CD4-positive, CD25-positive, alpha-beta regulatory T cell (primary cell): Measurements from ENCODE around the gene TDRD12. TPM values are rescaled to one million over a fixed set of nuclear protein-coding genes. Genes with fewer than 3 reads are reported as not detected.
"Not testable (repeated sequence)": the region's sequence is repeated elsewhere in the genome, so short reads cannot be mapped to it uniquely, and the experiment has no call there.

Experiments used
- ATAC-seq, 2 donors: fragments of 150-1000 bp; cut with Tn5 transposase; one replicate each; pipeline ENCODE4 v1.10.0; 2021; ENCODE audit warnings: low read depth in 2 of 2, moderate number of reproducible peaks in 2 of 2, moderate library complexity in 1 of 2
- DNase-seq, 3 donors: peaks; one replicate each; pipeline versions ENCODE4 v3.0.0 to v3.0.0-alpha.2; 2012 to 2022; ENCODE audit warnings: mixed read lengths in 1 of 3
- H3K27ac ChIP-seq: one replicate; pipeline ENCODE4 v1.7.0; 2013; ENCODE audit warnings: mild to moderate bottlenecking, low read length; ENCODE audit not compliant: insufficient read depth, poor library complexity, severe bottlenecking
- H3K27me3 ChIP-seq: one replicate; pipeline ENCODE4 v1.7.0; 2013; ENCODE audit warnings: low read length; ENCODE audit not compliant: control insufficient read depth, insufficient read depth
- H3K36me3 ChIP-seq: one replicate; pipeline ENCODE4 v1.7.0; 2013; ENCODE audit warnings: mild to moderate bottlenecking, low read length, moderate library complexity; ENCODE audit not compliant: control insufficient read depth, insufficient read depth
- H3K4me1 ChIP-seq: 2 replicates; pipeline ENCODE4 v1.7.0; 2013; ENCODE audit warnings: mild to moderate bottlenecking, low read length; ENCODE audit not compliant: insufficient read depth, control insufficient read depth, poor library complexity, severe bottlenecking
- H3K4me3 ChIP-seq: one replicate; pipeline ENCODE4 v1.7.0; 2013; ENCODE audit warnings: low read depth, mild to moderate bottlenecking, low read length, moderate library complexity
- H3K9me3 ChIP-seq, 2 experiments: 1 replicate in 1 of 2; 2 replicates in 1 of 2; pipeline ENCODE4 v1.7.0; 2013; ENCODE audit warnings: low read length in 2 of 2, mild to moderate bottlenecking in 1 of 2, moderate library complexity in 1 of 2; ENCODE audit not compliant: control insufficient read depth in 2 of 2
- H3K27ac Mint-ChIP-seq, 3 donors: one replicate each; pipeline ENCODE4 v1.8.0; 2020 to 2022; ENCODE audit warnings: mild to moderate bottlenecking in 3 of 3, mixed read lengths in 3 of 3, moderate library complexity in 2 of 3
- H3K27me3 Mint-ChIP-seq: one replicate; pipeline ENCODE4 v1.8.0; 2022; ENCODE audit warnings: mild to moderate bottlenecking, mixed read lengths
- H3K36me3 Mint-ChIP-seq: one replicate; pipeline ENCODE4 v1.8.0; 2020; ENCODE audit warnings: mixed read lengths
- H3K4me1 Mint-ChIP-seq, 4 donors: one replicate each; pipeline ENCODE4 v1.8.0; 2020 to 2022; ENCODE audit warnings: mixed read lengths in 4 of 4, mild to moderate bottlenecking in 1 of 4
- H3K4me3 Mint-ChIP-seq, 4 donors: one replicate each; pipeline ENCODE4 v1.8.0; 2020 to 2022; ENCODE audit warnings: mild to moderate bottlenecking in 4 of 4, mixed read lengths in 4 of 4, moderate library complexity in 3 of 4
- H3K9me3 Mint-ChIP-seq, 7 donors: one replicate each; pipeline ENCODE4 v1.8.0; 2020 to 2022; ENCODE audit warnings: mixed read lengths in 7 of 7, mild to moderate bottlenecking in 3 of 7, moderate library complexity in 2 of 7
- polyA plus RNA-seq, 4 donors: library from polyadenylated mRNA; unstranded; fragments of 300-500 nt; fragmentation: Illumina TruSeq; gene quantifications; one replicate each; pipeline ENCODE4 v1.2.3, GENCODE V29; 2021
- total RNA-seq: library from RNA; stranded (reverse); gene quantifications from one replicate; pipeline ENCODE4 v1.2.3, GENCODE V29; 2022

The TDRD12 gene
- total and polyA plus RNA-seq, 5 donors from 2014 or later: 0.35 to 1.00 (median 0.45) TPM; not detected in 1

GRCh38 chr19:32687681-32688080 is 31.9 kb upstream of the TDRD12 start:
- Histone ChIP-seq H3K4me3 (no peak overlapping the region), H3K4me1 (peaks cover 12% of the 10 kb centered on the region), H3K27ac (no peak overlapping the region), H3K36me3 (no peaks in the 10 kb centered on the region), H3K9me3 (no peaks in the 10 kb centered on the region), H3K27me3 (no peaks in the 10 kb centered on the region)
- no peak for ATAC-seq
- Mint-ChIP-seq H3K4me3 (no peak overlapping the region), H3K4me1 (peaks cover 1 to 17% (median 12%) of the 10 kb centered on the region in 4 donors), H3K36me3 (no peaks in the 10 kb centered on the region), H3K9me3 (no peaks in the 10 kb centered on the region), H3K27me3 (peaks cover 6% of the 10 kb centered on the region), H3K27ac (no peak overlapping the region)
- no peak for DNase-seq

- Histone ChIP-seq H3K27ac (no peak overlapping the region), H3K9me3 (no peaks in the 10 kb centered on the region), H3K4me3 (no peak overlapping the region), H3K36me3 (no peaks in the 10 kb centered on the region), H3K4me1 (peaks cover 19% of the 10 kb centered on the region), H3K27me3 (no peaks in the 10 kb centered on the region)
- H3K27ac Mint-ChIP-seq: no peak overlapping the region
- H3K9me3 Mint-ChIP-seq: no peaks in the 10 kb centered on the region
- ATAC-seq: no peak
- DNase-seq: no peak
- peaks cover 6% of the 10 kb centered on the region for H3K27me3 Mint-ChIP-seq
- no peaks in the 10 kb centered on the region for H3K36me3 Mint-ChIP-seq
- peaks cover 8 to 23% (median 17%) of the 10 kb centered on the region in 4 donors for H3K4me1 Mint-ChIP-seq
- H3K4me3 Mint-ChIP-seq: no peak overlapping the region
Observed at GRCh38 chr19:32688311-32688710, 31.3 kb upstream of the TDRD12 start.

DNA sequence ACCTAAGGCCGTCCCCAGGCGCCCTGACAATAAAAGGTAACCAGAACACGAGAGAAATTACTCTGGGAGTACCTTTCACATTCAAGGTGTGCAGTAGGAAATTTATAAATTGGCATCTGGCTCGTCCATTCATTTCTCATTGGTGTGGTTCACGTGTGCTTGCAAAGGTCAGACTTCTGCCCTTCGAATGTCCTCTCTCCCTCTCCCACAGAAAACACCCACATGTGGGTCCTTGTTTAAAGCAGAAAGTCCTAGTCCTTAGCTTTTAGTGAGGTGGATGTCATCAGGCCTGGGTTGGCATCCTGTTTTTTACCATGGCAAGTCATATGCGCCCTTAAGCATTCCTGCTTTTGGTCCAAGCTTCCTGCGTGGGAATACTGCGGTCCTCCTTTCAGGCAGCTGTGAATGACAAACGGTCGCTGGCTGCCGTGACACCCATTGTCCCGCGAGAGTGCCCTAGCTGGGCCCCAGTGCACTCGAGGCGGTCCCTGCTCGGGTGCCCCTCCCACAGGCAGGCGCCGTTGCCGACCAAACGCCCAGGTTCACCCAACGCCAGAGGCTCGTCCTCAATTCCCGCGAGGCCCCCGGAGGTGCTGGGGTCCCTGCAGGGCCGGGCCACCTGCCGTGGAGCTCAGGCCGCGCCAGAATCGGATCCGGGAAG is 28.1 kb upstream of the TDRD12 start, which contains the start of gene NUDT19:
NUDT19 (plus strand) TSS at position 531 of the 661 bp plus-strand sequence. CDS start 140 bp downstream, outside the sequence.
- no peaks in the 10 kb centered on the region for H3K9me3 Mint-ChIP-seq
- Histone ChIP-seq H3K36me3 (peaks cover 4% of the 10 kb centered on the region), H3K4me1 (peaks cover 34% of the 10 kb centered on the region), H3K27me3 (no peaks in the 10 kb centered on the region), H3K4me3 (peak within 1 kb of the TSS; percentile 83), H3K9me3 (no peaks in the 10 kb centered on the region), H3K27ac (peak within 1 kb of the TSS; percentile 67)
- peak; percentile 89 to 90 for ATAC-seq
- no peaks in the 10 kb centered on the region for H3K27me3 Mint-ChIP-seq
- H3K27ac Mint-ChIP-seq: peak within 1 kb of the TSS; percentile 52 to 95 (median 94)
- H3K4me3 Mint-ChIP-seq: peak within 1 kb of the TSS; percentile 93 to 98 (median 96)
- peaks cover 7% of the 10 kb centered on the region for H3K36me3 Mint-ChIP-seq
- DNase-seq: peak; percentile 52 to 90 (median 71)
- H3K4me1 Mint-ChIP-seq: peaks cover 31 to 53% (median 45%) of the 10 kb centered on the region in 4 donors

DNA sequence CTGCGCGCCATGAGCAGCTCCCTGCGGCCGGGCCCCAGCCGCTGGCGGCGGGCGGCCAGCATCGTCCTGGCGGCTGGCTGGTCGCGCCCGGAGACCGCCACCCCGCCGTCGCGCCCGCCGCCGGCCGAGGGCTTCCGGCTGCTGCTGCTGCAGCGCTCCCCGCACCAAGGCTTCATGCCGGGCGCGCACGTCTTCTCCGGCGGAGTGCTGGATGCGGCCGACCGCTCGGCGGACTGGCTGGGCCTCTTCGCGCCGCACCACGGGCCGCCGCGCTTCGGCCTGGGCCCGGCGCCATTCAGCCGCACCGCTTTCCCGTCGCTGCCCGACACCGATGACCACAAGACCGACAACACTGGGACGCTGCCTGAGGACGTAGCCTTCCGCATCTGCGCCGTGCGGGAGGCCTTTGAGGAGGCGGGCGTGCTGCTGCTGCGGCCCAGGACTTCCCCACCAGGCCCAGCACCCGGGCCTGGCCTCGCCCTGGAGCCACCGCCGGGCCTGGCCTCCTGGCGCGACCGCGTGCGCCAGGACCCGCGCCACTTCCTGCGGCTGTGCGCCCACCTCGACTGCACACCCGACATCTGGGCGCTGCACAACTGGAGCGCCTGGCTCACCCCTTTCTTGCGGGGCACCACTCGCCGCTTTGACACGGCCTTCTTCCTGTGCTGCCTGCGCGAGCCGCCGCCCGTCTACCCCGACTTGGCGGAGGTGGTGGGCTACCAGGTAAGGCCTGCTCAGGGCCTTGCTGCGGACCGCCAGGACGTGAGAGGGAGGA is 27.4 kb upstream of the TDRD12 start:
- peaks cover 13% of the 10 kb centered on the region for H3K36me3 Mint-ChIP-seq
- ATAC-seq (peak; percentile 48 to 52), DNase-seq (peak; percentile 34 to 73 (median 53))
- no peaks in the 10 kb centered on the region for H3K27me3 Mint-ChIP-seq
- peak overlapping the region; percentile 83 for H3K4me3 ChIP-seq
- no peaks in the 10 kb centered on the region for H3K9me3 Mint-ChIP-seq
- peaks cover 9% of the 10 kb centered on the region for H3K36me3 ChIP-seq
- H3K27ac Mint-ChIP-seq: peak overlapping the region; percentile 52 to 95 (median 89)
- peak overlapping the region; percentile 67 for H3K27ac ChIP-seq
- no peaks in the 10 kb centered on the region for H3K9me3 ChIP-seq
- peaks cover 34% of the 10 kb centered on the region for H3K4me1 ChIP-seq
- H3K27me3 ChIP-seq: no peaks in the 10 kb centered on the region
- peaks cover 32 to 56% (median 49%) of the 10 kb centered on the region in 4 donors for H3K4me1 Mint-ChIP-seq
- H3K4me3 Mint-ChIP-seq: peak overlapping the region; percentile 93 to 98 (median 96)

DNA sequence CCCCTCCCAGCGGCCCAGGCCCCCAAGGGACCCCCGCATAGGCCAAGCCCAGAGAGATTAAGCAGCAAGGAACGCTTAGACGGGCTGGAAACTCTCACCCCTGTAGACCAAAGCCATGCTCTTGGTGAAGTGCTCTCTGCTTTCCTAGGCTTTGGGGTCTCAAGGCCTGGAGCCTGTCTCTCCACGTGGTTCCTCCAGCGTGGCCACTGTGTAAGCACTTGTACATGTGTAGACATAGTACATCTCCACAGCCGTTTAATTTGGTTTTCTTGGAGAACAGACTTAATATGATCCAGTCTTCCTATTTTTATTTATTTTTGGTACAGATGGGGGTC is 26.9 kb upstream of the TDRD12 start:
- no peaks in the 10 kb centered on the region for H3K27me3 Mint-ChIP-seq
- peaks cover 36 to 61% (median 53%) of the 10 kb centered on the region in 4 donors for H3K4me1 Mint-ChIP-seq
- Histone ChIP-seq H3K4me1 (peaks cover 34% of the 10 kb centered on the region), H3K9me3 (no peaks in the 10 kb centered on the region), H3K36me3 (peaks cover 9% of the 10 kb centered on the region), H3K27me3 (no peaks in the 10 kb centered on the region), H3K27ac (peak overlapping the region; percentile 67), H3K4me3 (peak overlapping the region; percentile 83)
- no peak for DNase-seq
- peak overlapping the region; percentile 40 to 95 (median 89) for H3K27ac Mint-ChIP-seq
- no peaks in the 10 kb centered on the region for H3K9me3 Mint-ChIP-seq
- peak in 1 of 2 donors; percentile 1 for ATAC-seq
- peak overlapping the region; percentile 93 to 98 (median 96) for H3K4me3 Mint-ChIP-seq
- peaks cover 18% of the 10 kb centered on the region for H3K36me3 Mint-ChIP-seq

GRCh38 chr19:32693151-32694108 is 26.1 kb upstream of the TDRD12 start:
- Mint-ChIP-seq H3K4me3 (peak overlapping the region; percentile 93 to 98 (median 96)), H3K27ac (peak overlapping the region; percentile 40 to 95 (median 89)), H3K4me1 (peaks cover 36 to 69% (median 60%) of the 10 kb centered on the region in 4 donors), H3K36me3 (peaks cover 26% of the 10 kb centered on the region)
- H3K4me3 ChIP-seq: peak overlapping the region; percentile 83
- not testable (repeated sequence) for H3K27me3 ChIP-seq, H3K9me3 Mint-ChIP-seq, ATAC-seq, H3K27me3 Mint-ChIP-seq, H3K9me3 ChIP-seq
- H3K36me3 ChIP-seq: peaks cover 11% of the 10 kb centered on the region
- peak overlapping the region; percentile 67 for H3K27ac ChIP-seq
- DNase-seq: peak in 2 of 3 donors; percentile 23 to 49
- H3K4me1 ChIP-seq: peaks cover 34% of the 10 kb centered on the region

DNA sequence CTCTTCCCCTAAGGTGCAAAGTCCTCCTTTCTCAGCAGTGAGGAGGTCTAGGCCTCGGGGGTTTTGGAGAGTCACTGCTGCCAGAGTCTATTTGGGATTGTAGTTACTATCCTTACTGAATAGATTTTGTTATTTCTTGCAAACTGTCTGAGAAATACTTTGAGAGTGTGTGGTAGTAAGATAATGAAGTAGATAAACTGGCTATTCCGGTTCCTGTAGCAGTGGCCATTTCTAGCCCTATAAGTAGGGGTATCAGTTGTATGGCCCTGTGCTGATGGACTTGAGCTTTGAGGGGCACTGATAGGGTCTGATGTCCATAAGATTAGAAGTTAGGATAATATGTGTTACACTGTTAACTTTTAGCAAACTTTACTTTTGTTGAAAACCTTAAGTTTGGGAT is 25.3 kb upstream of the TDRD12 start:
- not testable (repeated sequence) for H3K27me3 ChIP-seq, H3K27me3 Mint-ChIP-seq, H3K9me3 Mint-ChIP-seq, H3K27ac ChIP-seq, H3K9me3 ChIP-seq, ATAC-seq, DNase-seq
- H3K4me1 Mint-ChIP-seq: peaks cover 36 to 71% (median 65%) of the 10 kb centered on the region in 4 donors
- peaks cover 33% of the 10 kb centered on the region for H3K36me3 Mint-ChIP-seq
- peaks cover 34% of the 10 kb centered on the region for H3K4me1 ChIP-seq
- peak overlapping the region; percentile 62 for H3K4me3 ChIP-seq
- peaks cover 19% of the 10 kb centered on the region for H3K36me3 ChIP-seq
- peak overlapping the region; percentile 93 to 98 (median 96) for H3K4me3 Mint-ChIP-seq
- H3K27ac Mint-ChIP-seq: peak overlapping the region in 2 of 3 donors; percentile 49 to 89
